Measurements from ENCODE around the gene MYCN. TPM values are rescaled to one million over a fixed set of nuclear protein-coding genes. Genes with fewer than 3 reads are reported as not detected.

The MYCN gene
- total RNA-seq, 1 donor from 2014 or later: 0.68 TPM

DNA sequence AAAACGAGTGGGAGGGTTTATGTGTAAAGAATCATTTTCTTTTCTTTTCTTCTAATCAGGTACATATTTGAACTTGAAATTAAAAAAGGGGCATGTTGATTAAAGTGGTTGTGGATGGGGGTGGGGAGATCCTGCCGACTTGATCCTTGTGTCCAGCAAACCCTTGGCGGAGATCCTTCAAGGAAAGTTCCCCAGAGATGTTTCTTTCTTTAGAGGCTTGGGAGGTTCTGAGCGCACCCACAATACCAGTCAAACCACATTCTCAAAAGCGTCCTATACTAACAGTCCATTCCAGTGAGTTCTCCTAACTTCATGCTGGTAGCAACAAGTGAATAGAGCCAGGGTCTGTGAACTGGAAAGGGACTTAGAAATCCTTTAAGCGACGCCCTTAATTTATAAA is 49.2 kb downstream of the MYCN start:
- H3K9me3 ChIP-seq: no peaks in the 10 kb centered on the region
- intact Hi-C loops (cut with DNase I): no loop called here
- no peaks in the 10 kb centered on the region for H3K36me3 ChIP-seq
- H3K27ac ChIP-seq: no peak overlapping the region
- no peak overlapping the region for H3K4me3 ChIP-seq
- H3K27me3 ChIP-seq (ENCODE audit: low read depth): no peaks in the 10 kb centered on the region
- no peak for DNase-seq
- TF ChIP-seq, protein P1, sequence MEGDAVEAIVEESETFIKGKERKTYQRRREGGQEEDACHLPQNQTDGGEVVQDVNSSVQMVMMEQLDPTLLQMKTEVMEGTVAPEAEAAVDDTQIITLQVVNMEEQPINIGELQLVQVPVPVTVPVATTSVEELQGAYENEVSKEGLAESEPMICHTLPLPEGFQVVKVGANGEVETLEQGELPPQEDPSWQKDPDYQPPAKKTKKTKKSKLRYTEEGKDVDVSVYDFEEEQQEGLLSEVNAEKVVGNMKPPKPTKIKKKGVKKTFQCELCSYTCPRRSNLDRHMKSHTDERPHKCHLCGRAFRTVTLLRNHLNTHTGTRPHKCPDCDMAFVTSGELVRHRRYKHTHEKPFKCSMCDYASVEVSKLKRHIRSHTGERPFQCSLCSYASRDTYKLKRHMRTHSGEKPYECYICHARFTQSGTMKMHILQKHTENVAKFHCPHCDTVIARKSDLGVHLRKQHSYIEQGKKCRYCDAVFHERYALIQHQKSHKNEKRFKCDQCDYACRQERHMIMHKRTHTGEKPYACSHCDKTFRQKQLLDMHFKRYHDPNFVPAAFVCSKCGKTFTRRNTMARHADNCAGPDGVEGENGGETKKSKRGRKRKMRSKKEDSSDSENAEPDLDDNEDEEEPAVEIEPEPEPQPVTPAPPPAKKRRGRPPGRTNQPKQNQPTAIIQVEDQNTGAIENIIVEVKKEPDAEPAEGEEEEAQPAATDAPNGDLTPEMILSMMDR (IDR thresholded peaks at IDR 0.05): no peak
- peak; percentile 57 to 66 for ATAC-seq
- H3K4me1 ChIP-seq: no peaks in the 10 kb centered on the region

DNA sequence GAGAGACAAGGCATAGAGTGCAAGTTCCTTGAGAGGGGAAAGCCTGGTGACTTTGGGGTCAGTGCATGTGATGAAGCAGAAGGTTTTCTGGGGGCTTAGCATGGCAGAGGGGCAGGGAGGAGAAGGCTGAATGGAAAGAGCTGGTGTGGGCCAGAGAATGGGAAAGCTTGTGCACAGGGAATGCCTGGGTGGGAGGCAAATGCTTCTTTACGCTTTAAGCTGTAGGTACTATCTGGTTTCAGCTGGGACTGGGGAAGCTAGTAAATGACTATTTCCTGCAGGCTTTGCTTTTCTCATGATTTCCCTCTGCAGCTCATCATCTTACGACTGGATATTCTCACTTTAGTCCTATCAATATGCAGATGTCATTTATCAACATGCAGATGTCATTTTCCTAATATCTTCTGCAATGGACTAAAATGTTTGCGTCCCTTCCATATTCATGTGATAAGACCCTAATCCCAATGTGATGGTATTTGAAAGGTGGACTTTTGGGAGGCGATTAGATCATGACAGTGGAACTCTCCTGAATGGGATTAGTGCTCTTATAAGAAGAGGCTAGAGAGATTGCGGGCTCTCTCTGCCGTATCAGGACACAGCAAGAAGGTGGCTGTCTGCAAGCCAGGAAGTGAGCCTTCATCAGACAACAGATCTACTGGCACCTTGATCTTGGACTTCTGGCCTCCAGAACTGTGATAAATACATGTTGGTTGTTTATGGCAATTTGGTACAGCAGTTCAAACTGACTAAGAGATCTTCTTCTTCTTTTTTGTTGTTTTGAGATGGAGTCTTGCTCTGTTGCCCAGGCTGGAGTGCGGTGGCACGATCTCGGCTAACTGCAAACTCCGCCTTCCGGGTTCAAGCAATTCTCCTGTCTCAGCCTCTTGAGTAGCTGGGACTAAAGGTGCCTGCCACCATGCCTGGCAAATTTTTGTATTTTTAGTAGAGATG is 50.1 kb downstream of the MYCN start:
- intact Hi-C loops (cut with DNase I): no loop called here
- Histone ChIP-seq H3K36me3 (no peaks in the 10 kb centered on the region), H3K9me3 (no peaks in the 10 kb centered on the region), H3K4me1 (no peaks in the 10 kb centered on the region), H3K27ac (no peak overlapping the region), H3K4me3 (no peak overlapping the region), H3K27me3 (ENCODE audit: low read depth) (no peaks in the 10 kb centered on the region)
- DNase-seq: no peak
- TF ChIP-seq, protein P1 (IDR thresholded peaks at IDR 0.05): no peak
- ATAC-seq: no peak

DNA sequence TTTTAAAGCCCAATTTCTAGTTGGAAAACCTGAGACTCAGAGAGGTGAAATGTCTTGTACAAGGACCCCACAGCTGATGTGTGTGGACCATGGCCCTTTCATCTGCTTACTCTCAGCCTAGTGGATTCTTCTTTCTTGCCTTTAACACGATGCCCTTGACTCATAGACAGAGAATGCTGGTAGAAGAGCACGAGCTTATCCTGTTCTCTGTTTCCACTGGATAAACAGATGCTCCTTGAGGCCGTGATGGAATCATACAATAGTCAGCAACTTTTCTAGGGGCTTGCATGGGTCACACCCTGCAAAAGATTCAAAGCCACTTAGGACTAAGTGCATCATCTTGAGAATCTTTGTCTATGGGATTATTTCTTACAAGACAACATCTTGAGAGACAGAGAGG is 50.9 kb downstream of the MYCN start:
- intact Hi-C loops (cut with DNase I): no loop called here
- Histone ChIP-seq H3K9me3 (no peaks in the 10 kb centered on the region), H3K27ac (no peak overlapping the region), H3K27me3 (ENCODE audit: low read depth) (no peaks in the 10 kb centered on the region), H3K4me3 (no peak overlapping the region), H3K36me3 (no peaks in the 10 kb centered on the region), H3K4me1 (no peaks in the 10 kb centered on the region)
- TF ChIP-seq, protein P1 (IDR thresholded peaks at IDR 0.05): no peak
- no peak for ATAC-seq
- DNase-seq: no peak

DNA sequence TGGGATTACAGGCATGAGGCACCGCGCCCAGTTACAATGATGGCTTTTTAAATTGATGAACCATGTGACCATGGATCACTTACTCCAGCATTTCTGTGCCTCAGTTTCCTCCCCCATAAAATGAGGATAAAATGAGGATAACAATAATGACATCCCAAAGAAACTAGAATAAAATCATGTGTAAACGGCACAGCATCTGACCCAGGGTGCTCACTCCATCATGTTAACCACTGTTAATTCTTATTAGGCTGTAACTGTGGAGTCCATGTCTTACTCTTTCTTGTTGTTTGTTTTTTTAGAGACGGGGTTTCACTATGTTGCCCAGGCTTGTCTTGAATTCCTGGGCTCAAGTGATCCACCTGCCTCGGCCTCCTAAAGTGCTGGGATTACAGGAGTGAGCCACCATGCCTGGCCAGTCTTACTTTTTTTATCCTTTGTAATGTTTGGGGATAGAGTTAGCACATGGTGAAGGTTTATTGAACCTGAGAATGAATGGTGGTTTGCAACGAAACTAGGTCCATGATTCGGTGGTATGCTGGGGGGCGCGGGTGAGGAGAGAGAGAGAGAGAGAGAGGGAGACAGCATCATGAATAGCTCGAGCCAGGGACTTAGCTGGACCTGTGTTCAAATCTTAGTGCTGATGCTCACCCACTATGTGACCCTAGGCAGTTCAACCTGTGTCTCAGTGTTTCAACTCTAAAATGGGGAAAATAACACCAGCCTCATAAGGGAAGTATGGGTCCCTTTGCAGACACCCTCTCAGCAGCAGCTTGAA is 52.3 kb downstream of the MYCN start:
- no peak overlapping the region for H3K4me3 ChIP-seq
- H3K27me3 ChIP-seq (ENCODE audit: low read depth): no peaks in the 10 kb centered on the region
- ATAC-seq: no peak
- no peak overlapping the region for H3K27ac ChIP-seq
- TF ChIP-seq, protein P1 (IDR thresholded peaks at IDR 0.05): no peak
- H3K4me1 ChIP-seq: no peaks in the 10 kb centered on the region
- no peak for DNase-seq
- no peaks in the 10 kb centered on the region for H3K36me3 ChIP-seq
- intact Hi-C loops (cut with DNase I): no loop called here
- H3K9me3 ChIP-seq: no peaks in the 10 kb centered on the region

DNA sequence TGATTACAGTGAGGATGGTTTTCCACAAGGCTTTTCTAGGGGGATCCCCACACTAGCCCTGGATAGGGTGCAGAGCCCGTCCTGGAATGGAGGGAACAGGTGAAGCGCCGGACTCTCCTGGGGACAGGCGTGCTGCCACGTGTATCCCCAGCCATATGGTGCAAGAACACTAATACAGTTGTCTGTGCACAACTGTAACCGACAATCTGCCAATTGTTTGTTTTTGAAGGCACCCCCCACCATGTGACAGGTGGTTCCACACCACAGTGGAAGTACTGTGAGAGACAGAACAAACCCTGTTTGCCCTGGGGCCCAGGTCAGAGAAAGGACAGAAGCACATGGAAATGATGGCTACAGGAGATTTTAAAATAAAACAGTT is 52.9 kb downstream of the MYCN start:
- no peaks in the 10 kb centered on the region for H3K36me3 ChIP-seq
- H3K4me3 ChIP-seq: no peak overlapping the region
- H3K4me1 ChIP-seq: no peaks in the 10 kb centered on the region
- intact Hi-C loops (cut with DNase I): no loop called here
- no peak overlapping the region for H3K27ac ChIP-seq
- TF ChIP-seq, protein P1 (IDR thresholded peaks at IDR 0.05): no peak
- ATAC-seq (no peak), DNase-seq (no peak)
- H3K9me3 ChIP-seq: no peaks in the 10 kb centered on the region
- no peaks in the 10 kb centered on the region for H3K27me3 ChIP-seq (ENCODE audit: low read depth)
